Kidney glomerular epithelial cell (primary cell): ENCODE measurements around the gene NDUFA11.

Experiments used
- DNase-seq: peaks from one replicate; lab custom pipeline; 2025; lab: John Stamatoyannopoulos, UW

NDUFA11 gene

GRCh38 chr19:5908773-5909442 is 5.3 kb upstream of the NDUFA11 start:
- DNase-seq = no peak

DNA sequence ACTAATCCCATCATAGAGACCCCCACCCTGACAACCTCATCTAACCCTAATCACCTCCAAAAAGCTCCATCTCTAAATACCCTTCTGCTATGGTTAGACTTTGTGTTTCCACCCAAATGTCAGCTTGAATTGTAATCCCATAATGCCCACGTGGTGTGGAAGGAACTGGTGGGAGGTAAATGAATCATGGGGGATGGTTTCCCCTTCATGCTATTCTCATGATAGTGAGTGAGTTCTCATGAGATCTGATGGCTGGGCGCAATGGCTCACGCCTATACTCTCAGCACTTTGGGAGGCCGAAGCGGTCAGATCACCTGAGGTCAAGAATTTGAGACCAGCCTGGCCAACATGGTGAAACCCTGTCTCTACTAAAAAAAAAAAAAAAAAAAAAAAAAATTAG is 3.7 kb upstream of the NDUFA11 start:
- no peak for DNase-seq

- no peak for DNase-seq
These were observed 1.7 kb upstream of the NDUFA11 start for GRCh38 chr19:5905114-5905778.

GRCh38 chr19:5904352-5905113 is 943 bp upstream of the NDUFA11 start, which contains the start of gene VMAC:
VMAC (plus strand) TSS chr19:5904872; CDS start chr19:5904891, 19 bp downstream.
- peak; percentile 100 for DNase-seq

GRCh38 chr19:5903056-5903623 is 450 bp downstream of the NDUFA11 start:
- DNase-seq = no peak

DNA sequence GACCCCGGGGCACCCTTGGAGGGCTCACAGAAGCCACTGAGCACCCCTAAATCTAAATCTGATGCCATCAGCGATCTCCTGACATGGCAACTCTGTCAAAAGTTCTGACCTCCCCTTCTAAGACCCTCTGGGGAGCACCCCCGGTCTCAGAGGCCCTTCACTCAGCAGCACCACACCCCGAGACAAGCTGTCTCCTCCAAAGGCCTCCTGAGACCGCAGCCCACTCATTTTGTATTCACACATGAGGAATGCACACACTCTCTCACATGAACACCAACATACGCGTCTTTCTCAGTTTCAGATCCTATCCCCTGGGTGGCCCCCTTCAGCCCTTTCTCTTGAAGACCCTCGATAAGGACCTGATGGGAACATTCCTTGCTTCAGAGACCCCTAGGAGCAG is 2.6 kb downstream of the NDUFA11 start:
- no peak for DNase-seq

GRCh38 chr19:5899728-5900526 is 3.7 kb downstream of the NDUFA11 start:
- no peak for DNase-seq

DNA sequence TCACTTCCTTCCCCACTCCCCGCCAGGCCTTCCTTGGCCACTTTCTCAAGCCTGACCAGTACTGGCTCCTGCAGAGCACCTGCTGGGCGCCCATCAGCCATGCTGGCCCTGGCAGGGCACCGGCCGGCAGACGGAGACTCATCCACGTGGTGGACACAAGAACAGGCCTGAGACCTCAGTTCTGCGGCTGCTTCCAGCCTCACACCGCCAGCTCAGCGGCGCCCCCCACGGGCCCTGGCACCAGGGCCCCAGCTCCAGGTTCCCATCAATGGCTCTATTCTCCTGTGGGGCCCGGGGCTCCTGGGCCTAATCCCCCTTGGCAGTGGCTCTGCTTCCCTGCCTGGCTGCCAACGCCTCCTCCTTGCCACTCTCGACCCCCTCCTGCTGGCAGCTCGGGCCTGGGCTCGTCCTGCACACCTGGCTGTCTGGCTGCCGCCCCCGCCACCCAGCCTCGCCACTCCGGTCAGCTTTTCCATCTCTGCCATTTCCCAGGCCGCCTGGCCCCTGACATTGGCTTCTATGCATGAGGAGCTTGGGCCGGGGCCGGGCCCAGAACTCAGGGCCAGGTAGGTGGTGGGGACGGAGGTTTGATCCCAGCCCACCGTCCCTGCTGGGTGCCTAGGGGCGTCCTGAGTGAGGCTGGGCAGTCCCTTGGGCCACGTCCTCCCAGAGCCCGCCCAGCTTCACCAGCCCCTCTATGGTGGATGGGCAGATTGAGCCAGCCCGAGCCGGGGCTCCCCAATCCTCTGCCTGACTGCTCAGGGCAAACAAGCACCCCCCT is 6.2 kb downstream of the NDUFA11 start:
- DNase-seq = no peak

GRCh38 chr19:5896365-5897076 is 7.1 kb downstream of the NDUFA11 start:
- DNase-seq = no peak

DNA sequence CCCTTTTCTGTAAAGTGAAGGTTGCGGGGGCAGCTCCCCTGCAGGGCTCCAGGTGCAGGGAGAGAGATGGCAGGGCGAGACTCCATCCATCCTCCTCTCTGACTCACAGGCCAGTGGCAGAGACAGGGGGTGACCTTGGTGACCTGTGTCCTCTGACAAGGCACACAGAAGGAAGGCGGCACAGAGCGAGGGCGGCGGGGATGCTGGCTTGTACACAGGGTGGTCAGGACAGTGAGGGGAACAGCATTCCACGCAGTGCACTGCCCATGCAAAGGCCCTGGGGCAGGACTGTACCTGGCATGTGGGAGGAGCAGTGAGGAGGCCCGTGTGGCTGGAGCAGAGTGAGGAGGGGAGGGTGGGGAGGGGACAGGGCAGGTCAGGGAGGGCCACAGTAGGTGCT is 7.7 kb downstream of the NDUFA11 start:
- no peak for DNase-seq

- no peak for DNase-seq
These were observed 8.2 kb downstream of the NDUFA11 start for GRCh38 chr19:5895409-5895808.

DNA sequence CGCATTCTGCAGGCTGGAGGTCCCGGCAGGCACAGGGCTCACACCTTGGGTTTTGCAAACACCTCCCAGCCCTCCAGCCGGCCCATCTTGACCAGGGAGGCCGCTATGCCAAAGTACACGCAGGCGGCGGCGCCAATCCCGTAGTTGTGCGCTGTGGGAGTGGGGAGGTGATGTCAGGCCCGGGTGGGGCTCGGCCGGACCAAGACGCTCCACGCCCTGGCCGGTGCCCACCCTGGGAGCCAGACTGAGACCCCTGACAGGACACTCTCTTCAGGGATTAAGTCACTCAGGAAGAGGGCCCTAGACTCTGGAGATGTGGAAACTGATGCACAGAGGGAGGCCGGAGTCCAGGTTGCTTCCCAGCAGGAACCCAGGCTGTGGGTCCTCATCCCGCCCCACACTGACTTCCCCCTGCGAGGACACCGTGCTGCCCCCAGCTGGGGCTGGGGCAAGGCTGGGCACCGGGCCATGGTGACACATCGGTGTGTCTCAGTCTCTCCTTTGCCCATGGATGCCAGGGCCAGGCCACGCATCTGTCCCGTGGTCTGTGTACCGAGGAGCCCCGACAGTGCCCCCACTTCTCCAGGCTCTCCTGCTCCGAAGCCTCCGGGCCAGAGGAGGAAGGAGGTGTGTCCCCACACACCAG is 8.8 kb downstream of the NDUFA11 start:
- DNase-seq = no peak

- DNase-seq = no peak
These were observed 9.5 kb downstream of the NDUFA11 start for GRCh38 chr19:5893907-5894703.

DNA sequence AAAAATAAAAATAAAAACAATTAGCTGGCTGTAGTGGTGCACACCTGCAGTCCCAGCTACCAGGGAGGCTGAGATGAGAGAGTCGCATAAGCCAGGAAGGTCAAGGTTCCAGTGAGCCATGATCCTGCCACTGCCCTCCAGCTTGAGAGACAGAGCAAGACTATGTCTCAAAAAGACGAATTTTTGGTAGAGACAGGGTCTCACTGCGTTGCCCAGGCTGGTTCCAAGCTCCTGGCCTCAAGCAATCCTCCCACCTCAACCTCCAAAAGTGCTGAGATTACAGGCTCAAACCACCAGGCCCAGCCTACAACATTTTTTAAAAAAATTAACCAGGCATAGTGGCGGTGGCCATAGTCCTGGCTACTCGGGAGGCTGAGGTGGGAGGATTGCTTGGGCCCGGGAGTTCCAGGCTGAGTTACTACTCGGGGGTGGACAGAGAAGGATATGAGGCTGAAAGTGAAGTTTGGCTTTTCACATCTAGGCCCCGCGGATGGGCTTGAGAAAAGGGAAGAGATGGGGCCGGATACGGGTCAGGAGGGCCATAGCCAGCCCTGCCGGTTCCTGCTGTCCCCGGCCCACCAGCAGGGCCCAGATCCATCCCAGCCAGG is 10.2 kb downstream of the NDUFA11 start:
- no peak for DNase-seq

DNA sequence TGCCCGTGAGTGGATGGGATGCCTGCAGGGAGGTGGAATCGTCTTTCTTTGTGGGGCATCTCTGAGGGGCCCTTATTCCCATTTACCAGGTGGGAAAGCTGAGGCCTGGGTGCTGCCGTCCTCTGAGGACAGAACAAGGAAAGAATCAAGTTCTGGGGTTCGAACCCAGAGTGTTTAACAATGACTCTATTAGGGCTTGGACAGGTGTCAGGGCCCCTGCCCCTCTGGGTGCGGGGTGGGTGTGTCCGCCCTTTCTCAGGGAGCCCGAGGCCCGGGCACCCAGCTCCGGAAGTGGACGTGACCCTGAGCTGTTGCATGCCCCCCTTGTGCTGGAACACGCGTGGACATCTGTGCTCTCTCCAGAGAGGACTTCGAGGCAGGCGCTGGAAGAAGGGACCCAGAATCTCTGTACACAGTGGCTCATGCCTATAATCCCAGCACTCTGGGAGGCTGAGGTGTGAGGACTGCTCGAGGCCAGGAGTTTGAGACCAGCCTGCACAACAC is 10.8 kb downstream of the NDUFA11 start:
- DNase-seq = no peak

DNA sequence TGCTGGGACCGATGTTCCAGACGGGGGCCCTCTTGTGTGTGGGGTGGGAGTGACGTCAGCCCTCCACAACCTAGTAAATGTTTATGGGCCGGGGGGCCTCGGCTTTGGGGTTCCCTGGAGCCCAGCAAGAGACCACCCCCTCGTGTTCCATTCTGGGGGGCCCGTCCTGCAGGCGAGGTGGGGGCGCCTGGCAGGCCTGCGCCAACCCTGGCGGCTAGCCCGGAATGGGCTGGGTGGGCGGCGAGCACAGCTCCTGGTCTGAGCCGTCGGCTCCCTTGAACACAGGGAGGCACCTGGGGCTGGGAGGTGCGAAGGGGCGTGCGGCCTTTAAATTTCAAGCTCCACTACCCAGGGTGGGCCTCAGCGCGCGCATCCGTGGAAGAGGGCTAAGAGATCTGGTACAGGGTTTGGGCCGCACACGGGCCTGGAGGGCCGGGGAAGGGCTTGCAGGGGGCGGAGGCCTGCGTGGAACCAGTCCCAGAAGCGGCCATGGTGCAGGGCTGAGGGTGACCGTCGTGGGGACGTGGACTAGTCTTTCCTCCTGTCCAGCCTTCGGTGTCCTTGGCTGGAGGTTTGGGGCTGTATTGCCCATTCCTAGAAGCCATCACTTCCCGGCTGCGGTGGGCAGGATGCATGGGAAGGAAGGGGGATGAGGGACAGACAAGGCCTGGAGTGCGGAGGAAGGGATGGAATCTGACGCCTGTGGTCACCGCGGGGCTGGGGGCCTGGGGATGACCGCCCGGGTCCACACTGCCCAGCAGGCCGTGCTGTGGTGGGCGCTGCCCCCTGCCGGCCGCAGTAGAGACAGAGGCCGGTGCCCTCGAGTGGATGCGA is 11.4 kb downstream of the NDUFA11 start:
- DNase-seq = peak; percentile 22

- no peak for DNase-seq
These were observed 12.0 kb downstream of the NDUFA11 start for GRCh38 chr19:5891572-5891937.

- DNase-seq = no peak
These were observed 13.5 kb downstream of the NDUFA11 start for GRCh38 chr19:5890099-5890498.
